ENCODE measurements around the gene EFNA1. TPM values are rescaled to one million over a fixed set of nuclear protein-coding genes. Genes with fewer than 3 reads are reported as not detected.

Gene EFNA1
- total RNA-seq, 1 donor from 2014 or later, result 26.1 TPM

- Mint-ChIP-seq H3K9me3 (no peaks in the 10 kb centered on the region), H3K36me3 (peaks cover 13% of the 10 kb centered on the region), H3K27me3 (peaks cover 52% of the 10 kb centered on the region), H3K4me1 (ENCODE audit: unreplicated experiment) (peaks cover 37% of the 10 kb centered on the region), H3K4me3 (peak overlapping the region; percentile 92), H3K27ac (peak overlapping the region; percentile 100)
- DNase-seq (ENCODE audit: extremely low spot score, unreplicated experiment), result no peak
- TF ChIP-seq CTCF (conservative IDR thresholded peaks at IDR 0.05), result no peak
Measured at GRCh38 chr1:155127967-155128754, 485 bp downstream of the EFNA1 start.

- Mint-ChIP-seq H3K27ac (peak overlapping the region; percentile 100), H3K36me3 (peaks cover 17% of the 10 kb centered on the region), H3K27me3 (peaks cover 48% of the 10 kb centered on the region), H3K9me3 (no peaks in the 10 kb centered on the region), H3K4me3 (peak overlapping the region; percentile 92), H3K4me1 (ENCODE audit: unreplicated experiment) (peaks cover 42% of the 10 kb centered on the region)
- no peak for DNase-seq (ENCODE audit: extremely low spot score, unreplicated experiment)
- TF ChIP-seq CTCF (conservative IDR thresholded peaks at IDR 0.05), result no peak
Measured at GRCh38 chr1:155128755-155129473, 1.2 kb downstream of the EFNA1 start.

- DNase-seq (ENCODE audit: extremely low spot score, unreplicated experiment), result no peak
- Mint-ChIP-seq H3K27ac (peak overlapping the region; percentile 100), H3K27me3 (peaks cover 33% of the 10 kb centered on the region), H3K36me3 (peaks cover 21% of the 10 kb centered on the region), H3K4me3 (peak overlapping the region; percentile 92), H3K4me1 (ENCODE audit: unreplicated experiment) (peaks cover 49% of the 10 kb centered on the region), H3K9me3 (no peaks in the 10 kb centered on the region)
- no peak for TF ChIP-seq CTCF (conservative IDR thresholded peaks at IDR 0.05)
Measured at GRCh38 chr1:155130272-155131006, 2.8 kb downstream of the EFNA1 start.

- Mint-ChIP-seq H3K27ac (peak overlapping the region; percentile 100), H3K27me3 (peaks cover 27% of the 10 kb centered on the region), H3K9me3 (no peaks in the 10 kb centered on the region), H3K4me3 (peak overlapping the region; percentile 92), H3K36me3 (peaks cover 21% of the 10 kb centered on the region), H3K4me1 (ENCODE audit: unreplicated experiment) (peaks cover 45% of the 10 kb centered on the region)
- DNase-seq (ENCODE audit: extremely low spot score, unreplicated experiment), result no peak
- no peak for TF ChIP-seq CTCF (conservative IDR thresholded peaks at IDR 0.05)
Measured at GRCh38 chr1:155131285-155131684, 3.6 kb downstream of the EFNA1 start.

- Mint-ChIP-seq H3K4me3 (peak overlapping the region; percentile 70), H3K27ac (peak overlapping the region; percentile 100), H3K4me1 (ENCODE audit: unreplicated experiment) (peaks cover 43% of the 10 kb centered on the region), H3K9me3 (no peaks in the 10 kb centered on the region), H3K36me3 (peaks cover 21% of the 10 kb centered on the region), H3K27me3 (peaks cover 22% of the 10 kb centered on the region)
- TF ChIP-seq CTCF (conservative IDR thresholded peaks at IDR 0.05), result no peak
- DNase-seq (ENCODE audit: extremely low spot score, unreplicated experiment), result no peak
Measured at GRCh38 chr1:155131856-155132255, 4.2 kb downstream of the EFNA1 start.
